ENCODE measurements around the gene PAPSS2.

PAPSS2 gene

DNA sequence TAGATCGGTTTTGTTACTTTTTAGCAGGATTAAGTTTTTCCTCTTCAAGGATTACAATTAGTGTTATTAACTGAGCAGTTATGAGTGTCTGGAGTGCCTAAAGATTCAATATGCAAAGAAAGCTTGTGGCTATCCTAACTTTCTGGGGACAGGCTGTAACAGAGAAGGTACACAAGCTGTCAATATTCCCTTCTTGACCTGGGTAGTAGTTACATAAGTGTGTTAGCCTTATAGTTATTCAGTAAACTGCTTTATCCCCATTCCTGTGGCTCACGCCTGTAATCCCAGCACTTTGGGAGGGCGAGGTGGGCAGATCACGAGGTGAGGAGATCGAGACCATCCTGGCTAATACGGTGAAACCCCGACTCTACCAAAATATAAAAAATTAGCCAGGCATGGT lies 126.7 kb downstream of the PAPSS2 start:
- no peak for DNase-seq (ENCODE audit: low spot score)

DNA sequence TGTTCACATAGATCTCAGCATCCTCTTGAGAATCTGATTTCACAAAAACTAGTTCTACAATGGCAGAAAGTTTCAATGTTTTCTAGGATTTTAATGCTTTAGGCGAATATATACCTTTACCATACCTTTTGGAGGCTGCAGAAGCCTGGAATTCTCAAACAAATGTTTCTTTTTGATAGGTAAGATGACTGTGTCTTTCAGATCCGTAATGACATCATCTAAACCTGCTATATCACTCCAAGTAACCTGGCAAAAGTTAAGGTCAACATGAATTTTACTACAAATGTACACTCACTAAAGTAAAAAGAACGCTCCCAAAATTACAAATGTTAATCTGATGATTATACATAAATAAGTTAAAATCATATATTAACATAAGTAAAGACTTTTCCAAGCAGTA lies 130.5 kb downstream of the PAPSS2 start:
- DNase-seq (ENCODE audit: low spot score), result no peak

DNA sequence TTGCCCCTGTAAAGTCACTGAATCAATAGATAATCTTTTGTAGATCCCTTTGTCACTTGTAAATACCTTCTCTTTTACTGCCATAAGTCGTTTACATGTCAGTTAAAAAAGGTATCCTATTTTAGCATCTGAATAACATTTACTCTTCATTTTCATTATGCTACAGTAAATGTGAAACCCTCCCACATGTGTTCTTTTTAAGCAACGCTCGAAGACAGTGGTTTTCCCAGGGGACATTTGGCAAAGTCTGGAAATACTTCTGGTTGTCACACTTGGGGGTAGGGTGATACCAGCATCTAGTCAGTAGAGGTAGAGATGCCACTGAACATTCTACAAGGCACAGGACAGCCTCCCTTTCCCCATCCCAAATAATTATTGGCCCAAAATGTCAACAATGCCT lies 134.6 kb downstream of the PAPSS2 start:
- DNase-seq (ENCODE audit: low spot score), result no peak
